ENCODE data around the gene COPZ1.
A peak's percentile ranks its signal among the peaks of the same experiment; 100 is the strongest.
"Not testable (repeated sequence)": the region's sequence is repeated elsewhere in the genome, so short reads cannot be mapped to it uniquely, and the experiment has no call there.

COPZ1 gene

GRCh38 chr12:54337280-54337842 is 12.4 kb downstream of the COPZ1 start:
- DNase-seq, result no peak

- no peak for DNase-seq
Observed at GRCh38 chr12:54337854-54338650, 13.1 kb downstream of the COPZ1 start.

- no peak for DNase-seq
Observed at GRCh38 chr12:54338698-54339296, 13.9 kb downstream of the COPZ1 start.

GRCh38 chr12:54340846-54341245 is 15.9 kb downstream of the COPZ1 start:
- DNase-seq, result no peak

- DNase-seq, result peak; percentile 55
Observed at GRCh38 chr12:54341378-54342300, 16.7 kb downstream of the COPZ1 start.

GRCh38 chr12:54349036-54349435 is 24.1 kb downstream of the COPZ1 start:
- no peak for DNase-seq

- no peak for DNase-seq
Observed at GRCh38 chr12:54349679-54350078, 24.7 kb downstream of the COPZ1 start.

- DNase-seq, result no peak
Observed at GRCh38 chr12:54350743-54351142, 25.8 kb downstream of the COPZ1 start.

- no peak for DNase-seq
Observed at GRCh38 chr12:54351341-54351740, 26.4 kb downstream of the COPZ1 start.

- DNase-seq, result peak; percentile 80
Observed at GRCh38 chr12:54352022-54352531, 27.1 kb downstream of the COPZ1 start.

GRCh38 chr12:54352891-54353874 is 28.3 kb downstream of the COPZ1 start:
- peak; percentile 36 for DNase-seq

GRCh38 chr12:54354271-54354670 is 29.3 kb downstream of the COPZ1 start:
- DNase-seq, result not testable (repeated sequence)

- no peak for DNase-seq
Observed at GRCh38 chr12:54355104-54355815, 30.3 kb downstream of the COPZ1 start.

- no peak for DNase-seq
Observed at GRCh38 chr12:54356228-54356627, 31.3 kb downstream of the COPZ1 start.

GRCh38 chr12:54356951-54357356 is 32.0 kb downstream of the COPZ1 start:
- no peak for DNase-seq

GRCh38 chr12:54357506-54358190 is 32.7 kb downstream of the COPZ1 start:
- DNase-seq, result no peak

- DNase-seq, result peak; percentile 45
Observed at GRCh38 chr12:54358191-54358944, 33.4 kb downstream of the COPZ1 start.

- DNase-seq, result peak; percentile 97
Observed at GRCh38 chr12:54358945-54359761, 34.2 kb downstream of the COPZ1 start.
